CD4-positive, alpha-beta T cell treated with Interleukin-15 for 1 hour (primary cell): ENCODE results near the gene MRPS21.
"Not testable (repeated sequence)": the region's sequence is repeated elsewhere in the genome, so short reads cannot be mapped to it uniquely, and the experiment has no call there.

Experiments
- DNase-seq: peaks from one replicate; pipeline ENCODE4 v3.0.0-alpha.2; 2020

MRPS21 gene

DNA sequence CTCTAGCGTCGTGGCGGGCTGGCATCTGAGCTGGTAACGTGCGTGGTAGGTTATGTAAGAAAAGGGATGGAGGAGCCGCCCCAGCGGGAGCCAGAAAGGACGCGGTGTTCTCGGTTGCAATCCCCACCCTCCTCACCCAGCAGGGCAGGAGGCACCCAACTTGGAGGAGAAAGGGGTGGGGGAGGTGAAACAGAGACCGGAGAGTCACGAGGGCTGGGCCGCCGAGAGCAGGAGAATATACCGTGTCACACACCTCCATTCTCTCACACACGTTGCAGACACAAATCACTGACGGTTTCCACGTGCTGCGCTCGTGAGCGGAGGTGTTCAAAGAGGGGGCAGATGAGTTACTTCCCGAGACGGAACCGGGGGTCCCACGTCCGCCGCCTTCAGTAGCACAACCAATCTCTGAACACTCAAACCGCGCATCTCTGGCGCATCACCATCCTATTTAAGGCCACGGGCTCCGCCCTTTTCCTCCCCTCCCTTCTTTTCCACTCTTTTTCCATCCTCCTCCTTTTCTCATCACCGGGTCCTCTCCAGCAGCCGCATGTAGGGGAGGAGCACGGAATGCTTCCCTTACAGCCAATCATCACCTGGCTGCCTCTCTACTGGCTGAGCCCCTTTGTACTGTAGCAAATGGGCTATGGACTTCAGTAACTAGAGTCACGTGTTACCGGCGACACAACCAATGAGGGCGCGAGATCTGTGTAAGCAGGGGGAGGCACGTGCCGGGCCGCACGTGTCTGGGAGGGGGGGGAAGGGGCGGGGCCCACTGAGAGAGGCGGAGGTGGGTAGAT is 11.7 kb upstream of the MRPS21 start, which contains the start of gene CIART:
Gene CIART (plus strand): TSS at position 797 of the 800 bp plus-strand sequence. CDS start 714 bp downstream, outside the sequence.
- DNase-seq, result peak; percentile 91

DNA sequence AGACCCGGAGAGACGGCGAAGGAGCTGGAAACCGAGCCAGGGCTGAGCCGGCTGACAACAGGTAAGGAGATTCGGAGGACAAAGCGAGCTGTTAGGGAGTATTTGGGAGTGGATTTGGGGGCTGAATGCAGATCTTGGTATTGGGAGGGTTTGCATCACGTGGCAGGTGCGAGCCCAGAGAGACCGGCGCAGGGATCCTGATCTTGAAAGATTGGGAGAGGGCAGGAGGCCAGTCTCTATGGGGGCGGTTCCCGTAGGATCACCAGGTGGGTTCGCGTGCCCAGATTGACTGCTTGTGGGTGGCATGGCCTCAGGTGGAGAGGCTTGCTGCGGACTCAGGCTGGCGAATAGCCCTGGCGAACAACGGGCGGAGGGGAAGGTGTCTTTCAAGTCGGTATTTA is 11.1 kb upstream of the MRPS21 start:
- DNase-seq, result no peak

DNA sequence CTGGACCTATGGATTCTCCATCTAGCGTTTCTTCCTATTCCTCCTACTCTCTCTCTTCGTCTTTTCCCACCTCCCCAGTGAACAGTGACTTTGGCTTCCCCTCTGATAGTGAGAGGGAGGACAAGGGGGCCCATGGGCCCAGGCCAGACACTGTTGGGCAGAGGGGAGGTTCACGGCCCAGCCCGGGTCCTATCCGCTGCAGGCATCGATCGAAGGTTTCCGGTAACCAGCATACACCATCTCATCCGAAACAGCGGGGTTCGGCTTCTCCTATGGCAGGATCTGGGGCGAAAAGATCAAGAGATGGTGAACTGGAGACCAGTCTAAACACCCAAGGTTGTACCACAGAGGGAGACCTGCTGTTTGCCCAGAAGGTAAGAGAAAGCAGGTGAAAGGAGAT is 10.4 kb upstream of the MRPS21 start:
- no peak for DNase-seq

DNA sequence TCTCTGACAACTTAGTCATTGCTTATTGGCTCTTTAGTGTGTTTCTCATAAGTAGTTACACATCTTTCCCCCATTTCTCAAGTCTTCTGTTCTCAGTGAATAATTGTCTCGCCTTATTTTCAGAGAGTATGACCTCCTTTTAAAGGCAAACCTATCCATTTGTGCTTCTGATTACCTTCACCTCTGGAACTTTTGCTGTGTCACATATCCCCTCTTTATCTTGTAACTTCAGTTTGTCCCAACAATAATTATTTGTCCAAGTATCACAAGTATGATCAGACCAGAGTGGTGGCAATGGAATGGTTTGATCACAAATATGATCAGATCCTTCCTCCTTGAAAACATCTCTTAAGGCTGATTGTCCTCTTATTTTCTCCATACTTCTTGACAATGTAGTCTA is 5.3 kb upstream of the MRPS21 start:
- DNase-seq, result no peak

DNA sequence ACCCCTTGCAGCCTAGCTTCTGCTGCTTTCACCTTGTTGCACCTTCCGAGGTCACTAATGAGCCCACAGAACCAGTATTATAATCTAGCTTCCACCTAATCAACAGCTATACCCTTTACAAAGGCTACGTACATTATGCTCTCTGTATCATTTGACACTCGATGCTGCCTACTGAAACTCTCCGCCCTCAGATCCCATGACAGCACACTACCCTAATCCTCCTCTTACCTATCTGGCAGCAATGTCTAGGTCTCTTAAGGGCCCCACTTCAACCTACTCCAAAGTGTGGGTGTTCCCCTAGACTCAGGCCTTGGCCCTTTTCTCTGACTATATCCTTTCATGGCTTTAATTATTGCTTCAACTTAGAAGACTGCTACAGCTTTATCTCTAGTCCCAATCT is 4.8 kb upstream of the MRPS21 start:
- DNase-seq, result no peak

DNA sequence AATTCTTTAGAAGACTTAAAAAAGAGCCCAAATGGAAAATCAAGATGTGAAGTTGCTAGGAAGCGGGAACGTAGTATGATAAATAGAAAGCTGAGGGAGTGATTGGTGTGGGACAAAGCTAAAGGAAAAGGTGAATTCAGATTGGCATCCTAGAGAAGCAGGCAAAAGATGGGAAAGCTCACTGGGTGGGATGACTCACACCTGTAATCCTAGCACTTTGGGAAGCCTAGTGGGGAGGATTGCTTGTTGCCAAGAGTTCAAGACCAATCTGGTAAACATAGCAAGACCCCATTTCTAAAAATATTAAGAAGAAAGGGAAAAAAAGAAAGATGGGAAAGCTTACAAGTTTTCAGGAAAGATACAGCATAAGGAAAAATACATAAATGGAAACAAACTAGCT is 1.8 kb downstream of the MRPS21 start:
- DNase-seq, result no peak

DNA sequence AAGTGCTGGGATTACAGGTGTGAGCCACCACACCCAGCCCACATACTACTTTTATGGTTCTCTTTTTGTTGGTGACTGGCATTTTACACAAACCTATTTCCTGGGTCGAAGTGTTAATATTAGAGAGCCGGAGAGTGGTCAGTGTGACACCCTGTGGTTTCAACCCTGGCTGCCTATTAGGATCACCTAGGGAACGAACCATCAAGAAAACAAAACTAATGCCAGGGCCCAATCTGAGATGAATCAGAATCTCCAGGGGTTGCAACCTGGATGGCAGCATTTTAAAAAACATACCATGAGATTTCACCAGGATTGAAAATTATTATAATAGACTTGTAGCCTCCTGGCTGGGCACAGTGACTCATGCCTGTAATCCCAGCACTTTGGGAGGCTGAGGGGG is 6.1 kb downstream of the MRPS21 start:
- no peak for DNase-seq

DNA sequence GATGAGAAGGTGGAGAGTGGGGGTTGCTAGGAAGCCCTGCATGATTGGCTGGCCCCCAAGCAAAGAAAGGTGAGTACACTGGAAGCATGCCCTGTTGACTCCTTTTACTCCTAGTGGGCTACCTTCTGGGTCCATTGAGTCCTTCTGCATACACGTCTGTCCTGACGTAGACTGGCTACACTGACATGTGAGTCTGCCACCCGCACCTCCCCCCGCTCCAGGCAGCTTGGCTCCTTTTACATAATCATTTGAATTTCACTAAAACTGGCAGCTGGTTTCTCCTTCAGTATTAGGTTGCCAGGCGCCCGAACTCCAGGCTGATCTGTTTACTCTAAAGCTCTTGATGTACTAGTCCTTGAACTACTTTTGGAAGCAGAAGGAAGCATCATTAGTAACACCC is 8.7 kb downstream of the MRPS21 start:
- no peak for DNase-seq

DNA sequence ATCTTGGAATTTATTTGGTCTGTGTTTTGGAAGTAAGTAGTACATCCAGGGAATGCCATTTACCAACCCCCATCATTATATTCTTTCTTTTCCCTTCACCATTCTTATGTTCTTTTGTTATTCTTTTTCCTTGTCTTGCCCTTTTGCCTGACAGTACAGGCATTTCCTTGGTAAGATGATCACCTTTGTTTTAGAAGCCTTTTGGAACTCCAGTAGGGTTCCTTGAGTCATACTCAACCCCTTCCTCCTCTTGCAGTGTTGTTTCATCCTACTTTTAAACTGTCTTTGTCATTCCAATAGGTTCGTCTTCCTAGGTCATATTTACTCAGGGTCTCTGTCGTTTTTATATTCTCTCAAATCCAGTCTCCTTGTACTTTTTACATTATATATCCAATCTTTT is 9.2 kb downstream of the MRPS21 start:
- no peak for DNase-seq

DNA sequence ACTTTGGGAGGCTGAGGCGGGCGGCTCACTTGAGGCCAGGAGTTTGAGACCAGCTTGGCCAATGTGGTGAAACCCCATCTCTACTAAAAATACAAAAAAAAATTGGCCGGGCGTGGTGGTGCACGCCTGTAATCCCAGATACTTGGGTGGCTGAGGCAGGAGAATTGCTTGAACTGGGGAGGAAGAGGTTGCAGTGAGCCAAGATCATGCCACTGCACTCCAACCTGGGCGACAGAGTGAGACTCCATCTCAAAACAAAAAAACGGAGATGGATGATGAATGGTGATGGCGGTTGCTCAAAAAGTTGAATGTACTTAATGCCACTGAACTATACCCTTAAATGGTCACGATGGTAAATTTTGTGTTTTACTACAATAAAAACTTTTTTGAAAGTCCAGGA is 14.9 kb downstream of the MRPS21 start:
- not testable (repeated sequence) for DNase-seq

DNA sequence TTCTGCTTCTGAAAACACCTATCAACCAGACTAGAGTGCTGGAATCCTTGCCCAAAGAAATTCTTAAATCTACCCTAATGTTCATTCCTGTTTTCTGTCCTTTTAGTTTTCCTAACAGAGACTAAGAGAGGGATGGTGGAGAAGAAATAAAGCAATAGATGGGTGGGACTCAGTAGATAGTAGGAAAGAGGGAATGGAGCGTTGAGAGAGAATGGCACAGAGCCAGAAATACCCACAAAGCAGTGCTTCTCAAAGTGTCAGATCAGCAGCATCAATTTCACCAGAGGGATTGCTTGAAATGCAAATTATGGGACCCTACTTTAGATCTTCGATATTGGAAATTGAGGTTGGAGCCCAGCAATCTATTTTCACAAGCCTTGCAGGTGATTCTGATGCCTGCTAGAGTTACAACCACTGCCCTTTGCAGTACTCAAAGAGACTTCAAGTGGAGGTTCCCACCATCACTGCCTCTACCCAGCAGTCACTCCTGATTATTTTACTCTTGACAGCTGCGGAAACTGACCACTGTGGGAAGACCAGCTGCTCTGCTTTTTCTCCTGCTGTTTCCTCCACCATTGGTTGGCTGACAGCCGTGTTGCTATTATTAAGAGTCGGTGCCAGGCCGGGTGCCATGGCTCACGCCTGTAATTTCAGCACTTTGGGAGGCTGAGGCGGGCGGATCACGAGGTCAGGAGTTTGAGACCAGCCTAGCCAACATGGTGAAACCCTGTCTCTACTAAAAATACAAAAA is 16.3 kb downstream of the MRPS21 start:
- no peak for DNase-seq

DNA sequence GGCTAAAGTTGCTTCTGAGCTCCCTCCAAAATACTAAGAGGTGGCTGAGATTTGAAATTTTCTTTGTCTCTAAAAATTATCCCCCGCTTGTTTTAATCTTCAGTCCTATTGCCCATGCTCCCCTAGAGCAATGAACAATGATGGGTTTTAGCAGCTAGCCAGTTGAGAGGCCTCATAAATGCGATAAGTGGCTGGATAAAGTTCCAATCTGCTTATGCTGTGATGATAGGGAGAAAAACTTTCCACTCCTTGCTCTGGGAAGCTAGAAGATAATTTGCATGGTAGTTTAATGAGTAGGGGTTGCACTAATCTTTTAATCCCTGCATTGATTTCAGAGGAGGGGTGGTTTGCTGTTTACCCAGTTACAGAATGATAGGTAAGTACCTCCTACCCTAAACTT is 18.1 kb downstream of the MRPS21 start:
- no peak for DNase-seq

DNA sequence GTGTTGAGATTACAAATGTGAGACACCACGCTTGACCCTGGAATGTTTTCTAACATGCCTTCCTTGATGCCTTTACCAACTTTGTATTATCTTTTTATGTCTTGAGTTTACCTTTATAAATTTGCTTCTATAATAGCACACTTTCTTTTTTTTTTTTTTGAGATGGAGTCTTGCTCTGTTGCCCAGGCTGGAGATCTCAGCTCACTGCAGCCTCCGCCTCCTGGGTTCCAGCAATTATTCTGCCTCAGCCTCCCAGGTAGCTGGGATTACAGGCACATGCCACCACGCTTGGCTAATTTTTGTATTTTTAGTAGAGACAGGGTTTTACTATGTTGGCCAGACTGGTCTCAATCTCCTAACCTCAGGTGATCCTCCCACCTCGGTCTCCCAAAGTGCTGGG is 21.0 kb downstream of the MRPS21 start:
- not testable (repeated sequence) for DNase-seq

DNA sequence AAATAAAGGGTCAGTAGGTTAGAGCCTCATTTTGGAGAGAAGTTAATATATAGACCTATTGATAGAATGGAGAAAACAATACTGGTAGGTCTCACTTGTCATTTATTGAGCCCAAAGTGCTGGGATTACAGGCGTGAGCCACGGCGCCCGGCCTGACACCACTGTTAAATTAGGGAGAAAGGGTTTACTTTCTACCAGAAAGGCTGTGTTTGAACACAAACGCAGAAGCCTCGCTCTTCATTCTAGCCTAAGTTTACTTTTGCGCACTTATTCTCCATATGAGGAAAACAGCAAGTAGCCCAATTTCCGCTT is 27.0 kb downstream of the MRPS21 start:
- DNase-seq, result no peak

DNA sequence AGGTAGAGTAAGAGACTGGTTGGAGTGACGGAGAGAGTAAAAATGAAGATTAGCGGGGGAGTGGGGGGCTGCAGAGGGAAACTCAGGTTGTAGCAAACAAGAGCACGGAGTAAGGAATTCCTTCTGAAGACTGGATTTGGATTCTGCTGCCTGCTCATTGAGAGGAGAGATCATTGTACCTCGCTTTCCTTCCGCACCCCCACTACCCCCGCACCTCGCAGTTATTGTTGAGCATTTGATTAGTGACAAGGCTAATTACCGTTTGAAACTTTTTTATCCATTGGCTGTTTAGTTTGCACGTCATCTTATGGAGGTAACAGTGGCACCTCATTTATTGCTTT is 28.1 kb downstream of the MRPS21 start:
- DNase-seq, result no peak

DNA sequence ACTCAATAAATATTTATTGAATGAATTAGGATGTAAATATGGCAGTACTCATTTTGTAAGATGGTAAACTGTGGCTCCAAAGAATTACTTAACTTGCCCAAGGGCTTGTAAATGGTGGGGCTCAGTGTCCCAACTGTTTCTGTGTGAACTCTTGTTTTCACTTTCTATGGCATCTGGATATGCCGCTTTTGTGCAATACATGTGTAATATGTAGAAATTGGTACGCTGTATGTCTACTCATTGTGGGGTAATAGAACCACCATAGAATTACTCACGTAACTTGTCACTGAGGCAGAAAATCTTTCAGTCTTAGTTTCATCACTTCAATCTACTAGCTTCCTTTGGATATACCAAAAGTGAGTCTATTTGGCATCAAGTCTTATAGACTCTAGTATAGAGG is 28.6 kb downstream of the MRPS21 start:
- DNase-seq, result no peak

DNA sequence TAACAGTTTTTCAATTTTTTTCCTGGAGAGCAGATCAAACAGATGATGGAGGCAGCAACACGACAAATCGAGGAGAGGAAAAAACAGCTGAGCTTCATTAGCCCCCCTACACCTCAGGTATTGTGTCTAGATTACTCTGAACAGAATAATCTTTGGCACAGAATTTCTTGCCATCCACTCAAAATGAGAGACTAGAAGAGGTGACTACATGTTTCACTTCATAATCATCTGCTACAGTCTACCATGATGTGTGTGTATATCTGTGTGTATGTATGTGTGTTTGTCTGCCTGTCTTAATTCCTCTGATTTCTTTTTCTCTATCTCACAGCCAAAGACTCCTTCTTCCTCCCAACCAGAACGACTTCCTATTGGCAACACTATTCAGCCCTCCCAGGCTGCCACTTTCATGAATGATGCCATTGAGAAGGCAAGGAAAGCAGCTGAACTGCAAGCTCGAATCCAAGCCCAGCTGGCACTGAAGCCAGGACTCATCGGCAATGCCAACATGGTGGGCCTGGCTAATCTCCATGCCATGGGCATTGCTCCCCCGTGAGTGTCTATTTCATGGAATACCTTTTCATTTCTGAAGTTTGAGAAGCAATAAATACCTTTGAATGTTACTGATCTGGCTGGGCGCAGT is 39.1 kb downstream of the MRPS21 start:
- no peak for DNase-seq

DNA sequence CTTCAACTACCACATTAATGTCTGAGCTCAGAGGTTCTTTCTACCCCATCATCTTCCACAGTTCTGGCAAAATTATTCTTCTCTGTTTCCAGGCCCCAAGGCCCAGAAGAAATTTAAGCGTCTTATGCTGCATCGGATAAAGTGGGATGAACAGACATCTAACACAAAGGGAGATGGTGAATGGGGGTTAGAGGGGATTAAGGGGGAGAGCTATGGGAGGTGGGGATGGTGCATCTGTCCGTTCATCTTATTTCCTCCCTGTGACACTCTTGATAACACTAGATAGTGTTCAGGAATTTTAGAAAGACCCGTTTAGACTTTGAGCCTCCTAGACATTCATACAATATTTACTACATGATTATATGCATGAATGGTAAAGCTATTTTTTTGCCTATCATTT is 52.7 kb downstream of the MRPS21 start:
- no peak for DNase-seq

DNA sequence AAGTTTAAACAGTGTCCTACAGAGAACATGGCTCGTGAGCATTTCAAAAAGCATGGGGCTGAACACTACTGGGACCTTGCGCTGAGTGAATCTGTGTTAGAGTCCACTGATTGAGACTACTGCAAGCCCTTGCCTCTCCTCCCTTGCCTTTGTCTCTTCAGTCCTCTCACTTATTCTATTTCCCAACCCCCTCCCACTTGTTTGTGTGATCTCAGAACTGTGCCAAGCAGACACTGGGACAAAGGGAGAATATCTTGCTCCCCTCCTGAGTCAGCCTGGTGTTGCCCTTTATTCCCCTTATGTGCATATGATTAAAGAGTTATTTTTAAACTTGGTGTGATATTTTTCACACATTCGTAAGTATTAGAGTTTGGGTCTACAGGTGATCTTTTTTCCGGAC is 59.2 kb downstream of the MRPS21 start:
- DNase-seq, result no peak
